Liver (tissue), 9 donors: ENCODE data around the gene HAO2. TPM values are rescaled to one million over a fixed set of nuclear protein-coding genes. Genes with fewer than 3 reads are reported as not detected.
"Not testable (repeated sequence)": the region's sequence is repeated elsewhere in the genome, so short reads cannot be mapped to it uniquely, and the experiment has no call there.

Source experiments
- DNase-seq: peaks from one replicate; pipeline ENCODE4 v3.0.0-alpha.2; 2017; ENCODE audit warnings: low spot score
- H3K27ac ChIP-seq, 2 donors: one replicate each; pipeline ENCODE4 v1.7.0; 2013; ENCODE audit warnings: inconsistent platforms in 2 of 2, low read length in 2 of 2, control low read depth in 1 of 2, low read depth in 1 of 2, mild to moderate bottlenecking in 1 of 2
- H3K27me3 ChIP-seq, 4 donors: one replicate each; pipeline versions ENCODE4 v1.6.1 to v1.7.0; 2013; ENCODE audit warnings: low read length in 3 of 4, inconsistent platforms in 1 of 4, mild to moderate bottlenecking in 1 of 4, moderate library complexity in 1 of 4; ENCODE audit not compliant: control insufficient read depth in 4 of 4, insufficient read depth in 4 of 4
- H3K36me3 ChIP-seq, 4 donors: one replicate each; pipeline versions ENCODE4 v1.6.1 to v1.7.0; 2013; ENCODE audit warnings: low read length in 3 of 4, mild to moderate bottlenecking in 3 of 4, low read depth in 1 of 4, moderate library complexity in 1 of 4; ENCODE audit not compliant: control insufficient read depth in 4 of 4, insufficient read depth in 3 of 4
- H3K4me1 ChIP-seq, 4 donors: one replicate each; pipeline versions ENCODE4 v1.6.1 to v1.7.0; 2013; ENCODE audit warnings: low read length in 3 of 4, mild to moderate bottlenecking in 3 of 4, moderate library complexity in 1 of 4; ENCODE audit not compliant: control insufficient read depth in 4 of 4, insufficient read depth in 4 of 4
- H3K4me3 ChIP-seq, 3 donors: one replicate each; pipeline versions ENCODE4 v1.6.1 to v1.7.0; 2013; ENCODE audit warnings: low read length in 3 of 3, control low read depth in 1 of 3, low read depth in 1 of 3, mild to moderate bottlenecking in 1 of 3
- H3K9ac ChIP-seq, 2 donors: one replicate each; pipeline ENCODE4 v1.7.0; 2013; ENCODE audit warnings: low read length in 2 of 2, mild to moderate bottlenecking in 2 of 2, moderate library complexity in 2 of 2, control low read depth in 1 of 2, low read depth in 1 of 2
- H3K9me3 ChIP-seq, 4 donors: one replicate each; pipeline versions ENCODE4 v1.6.1 to v1.7.0; 2013; ENCODE audit warnings: low read length in 3 of 4; ENCODE audit not compliant: control insufficient read depth in 4 of 4
- ATF3 ChIP-seq: IDR thresholded peaks from 2 replicates; pipeline ENCODE4 v1.6.1; 2016; ENCODE audit warnings: antibody characterized with exemption
- CTCF ChIP-seq: fragments of 150-350 bp; IDR thresholded peaks from 2 replicates; pipeline ENCODE4 v1.5.1; 2017; ENCODE audit warnings: improper control_type of control experiment, low read depth, low read length; ENCODE audit not compliant: missing input control
- EGR1 ChIP-seq, 2 donors: IDR thresholded peaks; 2 replicates each; pipeline ENCODE4 v1.6.1; 2016 to 2018; ENCODE audit warnings: antibody characterized with exemption in 2 of 2, low read depth in 2 of 2
- FOXA1 ChIP-seq: IDR thresholded peaks from 2 replicates; pipeline ENCODE4 v1.6.1; 2016; ENCODE audit warnings: antibody characterized with exemption
- FOXA2 ChIP-seq: IDR thresholded peaks from 2 replicates; pipeline ENCODE4 v1.6.1; 2016; ENCODE audit warnings: antibody characterized with exemption
- GABPA ChIP-seq, 2 donors: IDR thresholded peaks in 1 of 2; conservative IDR thresholded peaks in 1 of 2; 2 replicates each; pipeline ENCODE4 v1.6.1; 2016; ENCODE audit warnings: antibody characterized with exemption in 2 of 2, mild to moderate bottlenecking in 1 of 2, moderate library complexity in 1 of 2
- HNF4A ChIP-seq, 2 donors: conservative IDR thresholded peaks; 2 replicates each; pipeline ENCODE4 v1.6.1; 2016; ENCODE audit warnings: antibody characterized with exemption in 2 of 2, mild to moderate bottlenecking in 2 of 2
- HNF4G ChIP-seq: IDR thresholded peaks from 2 replicates; pipeline ENCODE4 v1.6.1; 2016; ENCODE audit warnings: antibody characterized with exemption
- JUND ChIP-seq, 2 donors: IDR thresholded peaks; 2 replicates each; pipeline ENCODE4 v1.6.1; 2016; ENCODE audit warnings: antibody characterized with exemption in 2 of 2
- MAX ChIP-seq: IDR thresholded peaks from 2 replicates; pipeline ENCODE4 v1.6.1; 2016; ENCODE audit warnings: antibody characterized with exemption
- NR2F2 ChIP-seq: IDR thresholded peaks from 2 replicates; pipeline ENCODE4 v1.6.1; 2016; ENCODE audit warnings: antibody characterized with exemption
- RAD21 ChIP-seq, 2 donors: IDR thresholded peaks; 2 replicates each; pipeline ENCODE4 v1.6.1; 2016; ENCODE audit warnings: antibody characterized with exemption in 2 of 2, mild to moderate bottlenecking in 2 of 2
- REST ChIP-seq: IDR thresholded peaks from 2 replicates; pipeline ENCODE4 v1.6.1; 2016; ENCODE audit warnings: antibody characterized with exemption, mild to moderate bottlenecking
- RXRA ChIP-seq, 2 donors: IDR thresholded peaks; 2 replicates each; pipeline ENCODE4 v1.6.1; 2017 to 2018; ENCODE audit warnings: antibody characterized with exemption in 2 of 2, mild to moderate bottlenecking in 1 of 2
- SP1 ChIP-seq: IDR thresholded peaks from 2 replicates; pipeline ENCODE4 v1.6.1; 2018; ENCODE audit warnings: antibody characterized with exemption, mild to moderate bottlenecking
- TAF1 ChIP-seq: conservative IDR thresholded peaks from 2 replicates; pipeline ENCODE4 v1.6.1; 2016; ENCODE audit warnings: antibody characterized with exemption, mild to moderate bottlenecking
- YY1 ChIP-seq: IDR thresholded peaks from 2 replicates; pipeline ENCODE4 v1.6.1; 2016; ENCODE audit warnings: antibody characterized with exemption, mild to moderate bottlenecking
- ZBTB33 ChIP-seq: IDR thresholded peaks from 2 replicates; pipeline ENCODE4 v1.6.1; 2016; ENCODE audit warnings: antibody characterized with exemption
- WGBS: extraction: QIAGEN DNeasy Blood & Tissue Kit; methylation state at CpG from one replicate; pipeline ENCODE4 v1.1.7; 2013; 5-methylcytosine and 5-hydroxymethylcytosine counted together
- polyA plus RNA-seq, 2 donors: library from polyadenylated mRNA; stranded (reverse) in 1 of 2; unstranded in 1 of 2; fragments of 200-250 nt in 1 of 2; fragments of >200 nt in 1 of 2; fragmentation: Nextera tagmentation in 1 of 2; extraction: Ambion mirVana in 1 of 2; gene quantifications; one replicate each; pipeline versions ENCODE4 v1.2.1 to v1.2.3, GENCODE V29; 2013 to 2015
- total RNA-seq, 2 donors: library from RNA; depleted of rRNA; stranded (reverse); fragments of >200 nt; gene quantifications; one replicate each; pipeline ENCODE4 v1.2.3, GENCODE V29; 2014
- donor health status: healthy.
- donor health status: healthy.
- donor health status: healthy.
- donor health status: healthy.
- donor health status: healthy.

Gene HAO2
- total and polyA plus RNA-seq, 4 donors: 8.2 to 377 (median 150) TPM

- H3K27me3 ChIP-seq, H3K27ac ChIP-seq, H3K36me3 ChIP-seq, H3K9me3 ChIP-seq, H3K9ac ChIP-seq, DNase-seq: not testable (repeated sequence)
- Histone ChIP-seq H3K4me1 (peaks cover 12 to 89% (median 62%) of the 10 kb centered on the region in 4 donors), H3K4me3 (peak overlapping the region in 2 of 3 donors; percentile 2 to 48)
- WGBS: 46% methylated on average over 2 of the region's 2 CpGs
- TF ChIP-seq YY1 (peak; percentile 15), HNF4A (conservative IDR thresholded peaks at IDR 0.05) (peak in 1 of 2 donors; percentile 4)
These were observed 9.0 kb downstream of the HAO2 start for GRCh38 chr1:119377594-119377993.

- TF ChIP-seq TAF1: peak; percentile 81
- peak; percentile 37 to 74 for TF ChIP-seq JUND (IDR thresholded peaks at IDR 0.05)
- no peak for TF ChIP-seq NR2F2
- peak; percentile 73 for TF ChIP-seq REST
- TF ChIP-seq MAX: peak; percentile 73
- peak; percentile 48 for TF ChIP-seq ZBTB33
- TF ChIP-seq SP1: peak; percentile 75
- TF ChIP-seq RXRA (IDR thresholded peaks at IDR 0.05): peak; percentile 49 to 76
- no peak for TF ChIP-seq EGR1 (IDR thresholded peaks at IDR 0.05; ENCODE audit: low read depth in 2 of 2)
- TF ChIP-seq FOXA2: peak; percentile 33
- TF ChIP-seq GABPA (IDR thresholded peaks at IDR 0.05 in 1 of 2, conservative IDR thresholded peaks at IDR 0.05 in 1 of 2): no peak
- TF ChIP-seq YY1: peak; percentile 83
- peak; percentile 80 for TF ChIP-seq HNF4G
- no peak for TF ChIP-seq ATF3
- no peak for TF ChIP-seq FOXA1
- peak; percentile 91 to 94 for TF ChIP-seq HNF4A (conservative IDR thresholded peaks at IDR 0.05)
- TF ChIP-seq RAD21 (IDR thresholded peaks at IDR 0.05): peak; percentile 19 to 45
- no peak for TF ChIP-seq CTCF
- Histone ChIP-seq H3K27me3 (no peaks in the 10 kb centered on the region), H3K27ac (peak overlapping the region; percentile 52 to 69), H3K9ac (peak overlapping the region in 1 of 2 donors; percentile 49), H3K4me1 (peaks cover 11 to 89% (median 59%) of the 10 kb centered on the region in 4 donors), H3K9me3 (no peaks in the 10 kb centered on the region), H3K4me3 (peak overlapping the region; percentile 41 to 73 (median 48)), H3K36me3 (peaks cover 0 to 12% (median 6%) of the 10 kb centered on the region in 4 donors)
- 36% methylated on average over 1 of the region's 1 CpG for WGBS
- DNase-seq: no peak
These were observed 10.5 kb downstream of the HAO2 start for GRCh38 chr1:119379117-119379516.
